Measurements from ENCODE around the gene NCKAP5. TPM values are rescaled to one million over a fixed set of nuclear protein-coding genes. Genes with fewer than 3 reads are reported as not detected.
"Not testable (repeated sequence)": the region's sequence is repeated elsewhere in the genome, so short reads cannot be mapped to it uniquely, and the experiment has no call there.

NCKAP5 gene
- total RNA-seq, 2 donors from 2014 or later, result not detected

GRCh38 chr2:133235968-133236367 lies 332.3 kb downstream of the NCKAP5 start:
- no peak for ATAC-seq
- no peaks in the 10 kb centered on the region for H3K27me3 Mint-ChIP-seq
- no peak for DNase-seq
- no peak overlapping the region for H3K27ac Mint-ChIP-seq
- no peak overlapping the region for H3K4me3 Mint-ChIP-seq
- no peaks in the 10 kb centered on the region for H3K36me3 Mint-ChIP-seq (ENCODE audit: low read depth)
- no peaks in the 10 kb centered on the region for H3K9me3 ChIP-seq (ENCODE audit: control insufficient read depth, low read length, poor library complexity, severe bottlenecking)
- no peaks in the 10 kb centered on the region for H3K4me1 Mint-ChIP-seq

- DNase-seq (no peak), ATAC-seq (no peak)
- no peaks in the 10 kb centered on the region for H3K4me1 Mint-ChIP-seq
- no peak overlapping the region for H3K4me3 Mint-ChIP-seq
- H3K9me3 ChIP-seq (ENCODE audit: control insufficient read depth, low read length, poor library complexity, severe bottlenecking), result no peaks in the 10 kb centered on the region
- H3K36me3 Mint-ChIP-seq (ENCODE audit: low read depth), result no peaks in the 10 kb centered on the region
- H3K27me3 Mint-ChIP-seq, result no peaks in the 10 kb centered on the region
- H3K27ac Mint-ChIP-seq, result no peak overlapping the region
Observed at GRCh38 chr2:133232556-133232955, 335.7 kb downstream of the NCKAP5 start.

GRCh38 chr2:133231264-133231663 lies 337.0 kb downstream of the NCKAP5 start:
- DNase-seq (no peak), ATAC-seq (no peak)
- no peaks in the 10 kb centered on the region for H3K9me3 ChIP-seq (ENCODE audit: control insufficient read depth, low read length, poor library complexity, severe bottlenecking)
- no peaks in the 10 kb centered on the region for H3K27me3 Mint-ChIP-seq
- H3K27ac Mint-ChIP-seq, result no peak overlapping the region
- no peak overlapping the region for H3K4me3 Mint-ChIP-seq
- no peaks in the 10 kb centered on the region for H3K36me3 Mint-ChIP-seq (ENCODE audit: low read depth)
- H3K4me1 Mint-ChIP-seq, result no peaks in the 10 kb centered on the region

- Mint-ChIP-seq H3K36me3 (ENCODE audit: low read depth) (no peaks in the 10 kb centered on the region), H3K4me3 (no peak overlapping the region), H3K4me1 (no peaks in the 10 kb centered on the region), H3K27me3 (no peaks in the 10 kb centered on the region), H3K27ac (no peak overlapping the region)
- ATAC-seq, result no peak
- no peak for DNase-seq
- H3K9me3 ChIP-seq (ENCODE audit: control insufficient read depth, low read length, poor library complexity, severe bottlenecking), result no peaks in the 10 kb centered on the region
Observed at GRCh38 chr2:133229974-133230373, 338.3 kb downstream of the NCKAP5 start.

- DNase-seq (no peak), ATAC-seq (no peak)
- Mint-ChIP-seq H3K27ac (no peak overlapping the region), H3K4me3 (no peak overlapping the region), H3K27me3 (no peaks in the 10 kb centered on the region), H3K36me3 (ENCODE audit: low read depth) (no peaks in the 10 kb centered on the region), H3K4me1 (no peaks in the 10 kb centered on the region)
- H3K9me3 ChIP-seq (ENCODE audit: control insufficient read depth, low read length, poor library complexity, severe bottlenecking), result no peaks in the 10 kb centered on the region
Observed at GRCh38 chr2:133223226-133223625, 345.0 kb downstream of the NCKAP5 start.

GRCh38 chr2:133221398-133221797 lies 346.9 kb downstream of the NCKAP5 start:
- Mint-ChIP-seq H3K36me3 (ENCODE audit: low read depth) (no peaks in the 10 kb centered on the region), H3K4me3 (no peak overlapping the region), H3K4me1 (no peaks in the 10 kb centered on the region), H3K27me3 (no peaks in the 10 kb centered on the region), H3K27ac (no peak overlapping the region)
- DNase-seq, result no peak
- no peak for ATAC-seq
- H3K9me3 ChIP-seq (ENCODE audit: control insufficient read depth, low read length, poor library complexity, severe bottlenecking), result no peaks in the 10 kb centered on the region

GRCh38 chr2:133218204-133218603 lies 350.1 kb downstream of the NCKAP5 start:
- no peaks in the 10 kb centered on the region for H3K27me3 Mint-ChIP-seq
- no peak for ATAC-seq
- H3K27ac Mint-ChIP-seq, result no peak overlapping the region
- H3K36me3 Mint-ChIP-seq (ENCODE audit: low read depth), result no peaks in the 10 kb centered on the region
- DNase-seq, result no peak
- no peaks in the 10 kb centered on the region for H3K4me1 Mint-ChIP-seq
- no peak overlapping the region for H3K4me3 Mint-ChIP-seq
- no peaks in the 10 kb centered on the region for H3K9me3 ChIP-seq (ENCODE audit: control insufficient read depth, low read length, poor library complexity, severe bottlenecking)

GRCh38 chr2:133215477-133215876 lies 352.8 kb downstream of the NCKAP5 start:
- ATAC-seq (no peak), DNase-seq (no peak)
- H3K27me3 Mint-ChIP-seq, result no peaks in the 10 kb centered on the region
- no peak overlapping the region for H3K27ac Mint-ChIP-seq
- no peaks in the 10 kb centered on the region for H3K9me3 ChIP-seq (ENCODE audit: control insufficient read depth, low read length, poor library complexity, severe bottlenecking)
- no peaks in the 10 kb centered on the region for H3K4me1 Mint-ChIP-seq
- no peak overlapping the region for H3K4me3 Mint-ChIP-seq
- H3K36me3 Mint-ChIP-seq (ENCODE audit: low read depth), result no peaks in the 10 kb centered on the region

GRCh38 chr2:133213651-133214050 lies 354.6 kb downstream of the NCKAP5 start:
- no peak overlapping the region for H3K27ac Mint-ChIP-seq
- no peaks in the 10 kb centered on the region for H3K4me1 Mint-ChIP-seq
- DNase-seq, result no peak
- H3K36me3 Mint-ChIP-seq (ENCODE audit: low read depth), result no peaks in the 10 kb centered on the region
- H3K9me3 ChIP-seq (ENCODE audit: control insufficient read depth, low read length, poor library complexity, severe bottlenecking), result no peaks in the 10 kb centered on the region
- no peak overlapping the region for H3K4me3 Mint-ChIP-seq
- no peaks in the 10 kb centered on the region for H3K27me3 Mint-ChIP-seq
- ATAC-seq, result no peak

GRCh38 chr2:133209325-133209724 lies 358.9 kb downstream of the NCKAP5 start:
- Mint-ChIP-seq H3K36me3 (ENCODE audit: low read depth) (no peaks in the 10 kb centered on the region), H3K4me1 (no peaks in the 10 kb centered on the region), H3K4me3 (no peak overlapping the region), H3K27me3 (no peaks in the 10 kb centered on the region), H3K27ac (no peak overlapping the region)
- DNase-seq, result no peak
- no peak for ATAC-seq
- H3K9me3 ChIP-seq (ENCODE audit: control insufficient read depth, low read length, poor library complexity, severe bottlenecking), result no peaks in the 10 kb centered on the region

- H3K27me3 Mint-ChIP-seq; H3K4me3 Mint-ChIP-seq; H3K9me3 ChIP-seq (ENCODE audit: control insufficient read depth, low read length, poor library complexity, severe bottlenecking); H3K36me3 Mint-ChIP-seq (ENCODE audit: low read depth); ATAC-seq; DNase-seq; H3K4me1 Mint-ChIP-seq; H3K27ac Mint-ChIP-seq: not testable (repeated sequence)
Observed at GRCh38 chr2:133206666-133207065, 361.6 kb downstream of the NCKAP5 start.

GRCh38 chr2:133204421-133204820 lies 363.8 kb downstream of the NCKAP5 start:
- no peaks in the 10 kb centered on the region for H3K4me1 Mint-ChIP-seq
- no peak for ATAC-seq
- DNase-seq, result no peak
- no peaks in the 10 kb centered on the region for H3K27me3 Mint-ChIP-seq
- no peak overlapping the region for H3K27ac Mint-ChIP-seq
- H3K4me3 Mint-ChIP-seq, result no peak overlapping the region
- no peaks in the 10 kb centered on the region for H3K9me3 ChIP-seq (ENCODE audit: control insufficient read depth, low read length, poor library complexity, severe bottlenecking)
- H3K36me3 Mint-ChIP-seq (ENCODE audit: low read depth), result no peaks in the 10 kb centered on the region

- H3K27me3 Mint-ChIP-seq, result no peaks in the 10 kb centered on the region
- DNase-seq (no peak), ATAC-seq (no peak)
- H3K27ac Mint-ChIP-seq, result no peak overlapping the region
- H3K4me1 Mint-ChIP-seq, result no peaks in the 10 kb centered on the region
- H3K36me3 Mint-ChIP-seq (ENCODE audit: low read depth), result no peaks in the 10 kb centered on the region
- no peak overlapping the region for H3K4me3 Mint-ChIP-seq
- no peaks in the 10 kb centered on the region for H3K9me3 ChIP-seq (ENCODE audit: control insufficient read depth, low read length, poor library complexity, severe bottlenecking)
Observed at GRCh38 chr2:133200684-133201421, 367.4 kb downstream of the NCKAP5 start.

GRCh38 chr2:133198678-133199077 lies 369.6 kb downstream of the NCKAP5 start:
- no peaks in the 10 kb centered on the region for H3K4me1 Mint-ChIP-seq
- H3K27ac Mint-ChIP-seq, result no peak overlapping the region
- no peak for ATAC-seq
- DNase-seq, result no peak
- no peaks in the 10 kb centered on the region for H3K9me3 ChIP-seq (ENCODE audit: control insufficient read depth, low read length, poor library complexity, severe bottlenecking)
- no peaks in the 10 kb centered on the region for H3K27me3 Mint-ChIP-seq
- no peaks in the 10 kb centered on the region for H3K36me3 Mint-ChIP-seq (ENCODE audit: low read depth)
- H3K4me3 Mint-ChIP-seq, result no peak overlapping the region

Data from T-helper 17 cell (primary cell).